HG02759 (cell line): ENCODE results near the gene IGSF21.

Experiments
- ATAC-seq: cut with Tn5 transposase; IDR thresholded peaks from one replicate; pipeline ENCODE4 v1.9.1; 2021; ENCODE audit warnings: mild to moderate bottlenecking, moderate library complexity; ENCODE audit not compliant: unreplicated experiment

IGSF21 gene

GRCh38 chr1:18119289-18119688 is 11.7 kb downstream of the IGSF21 start:
- no peak for ATAC-seq

- ATAC-seq, result no peak
These were observed 12.3 kb downstream of the IGSF21 start for GRCh38 chr1:18119771-18120377.

- no peak for ATAC-seq
These were observed 13.0 kb downstream of the IGSF21 start for GRCh38 chr1:18120638-18121037.

GRCh38 chr1:18121072-18121820 is 13.6 kb downstream of the IGSF21 start:
- no peak for ATAC-seq

GRCh38 chr1:18123467-18123992 is 15.9 kb downstream of the IGSF21 start:
- ATAC-seq, result no peak

- ATAC-seq, result no peak
These were observed 17.4 kb downstream of the IGSF21 start for GRCh38 chr1:18124977-18125376.

GRCh38 chr1:18126616-18127015 is 19.0 kb downstream of the IGSF21 start:
- ATAC-seq, result no peak

GRCh38 chr1:18128298-18128697 is 20.7 kb downstream of the IGSF21 start:
- ATAC-seq, result no peak

- no peak for ATAC-seq
These were observed 22.8 kb downstream of the IGSF21 start for GRCh38 chr1:18130356-18130755.

GRCh38 chr1:18132022-18132710 is 24.6 kb downstream of the IGSF21 start:
- no peak for ATAC-seq

- ATAC-seq, result no peak
These were observed 25.3 kb downstream of the IGSF21 start for GRCh38 chr1:18132711-18133541.

- ATAC-seq, result no peak
These were observed 26.9 kb downstream of the IGSF21 start for GRCh38 chr1:18134324-18135046.

- no peak for ATAC-seq
These were observed 30.3 kb downstream of the IGSF21 start for GRCh38 chr1:18137759-18138345.

GRCh38 chr1:18139198-18139981 is 31.8 kb downstream of the IGSF21 start:
- ATAC-seq, result no peak

GRCh38 chr1:18140411-18140810 is 32.8 kb downstream of the IGSF21 start:
- ATAC-seq, result no peak

- ATAC-seq, result no peak
These were observed 34.1 kb downstream of the IGSF21 start for GRCh38 chr1:18141661-18142060.

GRCh38 chr1:18142471-18142870 is 34.9 kb downstream of the IGSF21 start:
- ATAC-seq, result no peak

- no peak for ATAC-seq
These were observed 35.4 kb downstream of the IGSF21 start for GRCh38 chr1:18142969-18143368.

GRCh38 chr1:18144062-18144461 is 36.5 kb downstream of the IGSF21 start:
- ATAC-seq, result no peak
